NCI-H1092 treated with DMSO at 0.1 percent for 48 hours (cell line): ENCODE measurements around the gene DOCK1.

Source experiments
- DNase-seq: peaks from one replicate; lab custom pipeline; 2025; lab: John Stamatoyannopoulos, UW

DOCK1 gene

GRCh38 chr10:127402596-127403409, 497.6 kb downstream of the DOCK1 start:
- no peak for DNase-seq

GRCh38 chr10:127405221-127405620, 500.0 kb downstream of the DOCK1 start:
- DNase-seq: no peak

DNA sequence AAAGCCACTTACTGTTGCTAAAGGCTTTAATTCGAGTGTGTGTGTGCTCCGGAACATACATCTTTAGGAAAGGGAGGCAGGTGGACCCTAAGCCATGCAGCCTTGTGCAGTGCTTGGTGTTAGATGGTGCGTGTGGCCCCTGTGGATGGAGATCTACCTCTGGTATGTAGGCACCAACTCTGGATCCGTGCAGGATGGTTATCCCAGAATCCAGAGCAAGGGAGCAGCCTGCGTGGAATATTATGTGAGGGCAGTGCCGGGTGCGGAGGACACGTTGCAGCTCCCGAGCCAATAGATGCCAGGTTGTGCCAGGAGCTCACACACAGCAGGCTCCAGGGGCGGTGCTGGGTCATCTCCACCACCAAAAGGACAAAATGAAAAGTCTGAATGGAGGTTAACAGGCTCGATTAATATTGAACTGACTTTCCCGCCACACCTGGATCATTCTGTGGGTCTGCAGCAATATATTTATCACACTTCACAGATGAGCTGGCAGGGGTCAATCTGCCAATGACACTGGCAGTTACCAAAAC, 500.9 kb downstream of the DOCK1 start:
- no peak for DNase-seq

GRCh38 chr10:127407551-127407950, 502.3 kb downstream of the DOCK1 start:
- no peak for DNase-seq

- no peak for DNase-seq
Measured at GRCh38 chr10:127408112-127408710, 503.0 kb downstream of the DOCK1 start.

- no peak for DNase-seq
Measured at GRCh38 chr10:127408733-127409132, 503.5 kb downstream of the DOCK1 start.

GRCh38 chr10:127410030-127410429, 504.8 kb downstream of the DOCK1 start:
- no peak for DNase-seq

GRCh38 chr10:127411062-127411461, 505.8 kb downstream of the DOCK1 start:
- DNase-seq: no peak

GRCh38 chr10:127413326-127413725, 508.1 kb downstream of the DOCK1 start:
- DNase-seq: no peak

DNA sequence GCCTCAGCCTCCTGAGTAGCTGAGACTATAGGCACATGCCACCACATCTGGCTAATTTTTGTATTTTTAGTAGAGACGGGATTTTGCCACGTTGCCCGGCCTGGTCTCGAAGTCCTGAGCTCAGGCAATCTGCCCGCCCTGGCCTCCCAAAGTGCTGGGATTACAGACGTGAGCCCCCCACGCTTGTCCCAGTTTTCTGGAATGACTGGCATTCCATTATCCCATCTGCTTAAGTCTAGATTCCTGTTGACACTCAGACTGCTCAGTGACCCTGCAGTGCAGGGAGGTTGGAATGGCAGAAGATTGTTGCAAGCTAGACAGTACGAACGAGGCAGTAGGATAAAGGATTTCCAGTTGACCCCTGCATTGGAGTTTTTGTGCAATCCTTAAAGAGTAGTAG, 508.8 kb downstream of the DOCK1 start:
- no peak for DNase-seq

- no peak for DNase-seq
Measured at GRCh38 chr10:127415116-127415515, 509.9 kb downstream of the DOCK1 start.

DNA sequence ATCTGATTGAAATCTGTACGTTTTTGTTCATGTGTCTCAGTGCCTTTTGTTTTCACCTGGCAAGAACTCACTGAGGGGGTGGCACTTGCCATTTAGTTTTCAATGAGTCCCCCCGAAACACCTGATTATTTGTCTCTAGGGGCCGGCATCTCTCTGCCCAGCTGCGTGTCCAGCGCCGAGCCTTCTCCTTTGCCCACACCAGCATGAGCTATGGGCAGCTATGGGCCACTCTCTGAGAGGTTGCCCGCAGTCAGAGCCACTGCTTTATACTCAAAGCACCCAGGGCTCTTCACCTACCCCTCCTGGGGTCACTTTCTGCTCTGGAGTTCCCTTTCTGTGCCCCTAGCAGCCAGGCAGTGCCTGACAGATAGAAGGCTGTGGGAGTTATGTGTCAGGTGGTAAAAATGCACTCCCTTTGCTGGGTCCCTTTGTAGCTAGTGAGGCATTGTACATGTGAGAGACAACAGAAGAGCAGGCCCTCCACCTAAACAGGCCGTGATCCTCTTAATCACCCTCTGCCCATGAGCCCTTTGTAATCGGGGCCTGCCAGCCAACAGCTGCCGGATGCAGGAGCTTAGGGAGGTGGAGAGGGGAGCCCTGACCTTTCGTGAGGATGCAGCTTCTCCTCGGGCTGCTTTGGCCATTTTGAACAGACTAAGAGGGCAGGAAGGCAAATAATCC, 510.8 kb downstream of the DOCK1 start:
- DNase-seq: peak; percentile 18

DNA sequence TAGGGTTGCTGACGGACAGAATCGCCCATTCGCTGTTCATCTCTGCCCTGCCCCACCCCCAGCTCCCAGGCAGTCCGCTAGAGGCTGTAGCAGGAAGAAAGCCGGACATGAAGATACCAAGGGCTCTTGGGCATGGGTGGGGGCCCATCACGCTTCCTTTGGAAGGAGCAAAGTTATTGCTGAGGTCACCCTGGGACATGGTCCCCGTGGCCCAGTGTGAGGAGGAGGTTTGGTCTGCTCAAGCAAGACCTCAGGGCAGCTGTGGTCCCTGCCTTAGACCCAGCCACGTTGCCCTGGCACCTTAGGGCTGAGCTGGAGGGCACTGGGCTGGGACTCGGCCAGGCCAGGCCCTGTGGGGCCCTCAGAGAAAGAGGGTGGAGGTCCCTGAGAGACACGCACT, 511.8 kb downstream of the DOCK1 start:
- DNase-seq: no peak

GRCh38 chr10:127417686-127418401, 512.6 kb downstream of the DOCK1 start:
- DNase-seq: no peak

DNA sequence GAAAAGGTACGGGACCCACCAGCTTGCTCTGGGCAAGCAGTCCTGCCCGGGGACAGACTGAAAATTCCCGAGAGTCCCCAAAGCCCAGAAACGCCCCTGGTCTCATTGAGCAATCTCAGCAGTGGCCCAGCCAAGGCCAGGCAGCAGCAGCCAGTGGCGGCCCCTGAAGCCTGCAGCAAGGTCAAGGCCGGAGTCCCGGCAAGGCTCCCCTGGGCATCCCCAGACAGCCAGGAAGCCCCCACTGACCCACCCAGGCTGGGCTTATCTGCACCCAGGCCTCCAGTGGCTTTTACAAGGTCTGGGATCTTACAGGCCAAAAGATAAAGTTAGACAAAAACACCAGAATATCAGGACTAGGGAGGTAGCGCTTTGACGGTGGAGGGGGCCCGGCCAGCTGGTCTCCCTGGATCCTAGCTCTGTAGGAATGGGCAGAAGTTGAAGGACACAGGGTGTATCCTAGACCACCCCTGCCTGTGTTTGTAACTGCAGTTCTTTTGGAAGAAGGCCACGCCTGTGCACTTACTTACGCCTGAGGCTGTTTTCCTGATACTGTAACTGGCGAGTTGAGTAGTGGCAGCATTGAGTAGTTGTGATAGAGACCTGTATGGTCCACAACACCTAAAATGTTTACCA, 513.4 kb downstream of the DOCK1 start:
- DNase-seq: no peak

DNA sequence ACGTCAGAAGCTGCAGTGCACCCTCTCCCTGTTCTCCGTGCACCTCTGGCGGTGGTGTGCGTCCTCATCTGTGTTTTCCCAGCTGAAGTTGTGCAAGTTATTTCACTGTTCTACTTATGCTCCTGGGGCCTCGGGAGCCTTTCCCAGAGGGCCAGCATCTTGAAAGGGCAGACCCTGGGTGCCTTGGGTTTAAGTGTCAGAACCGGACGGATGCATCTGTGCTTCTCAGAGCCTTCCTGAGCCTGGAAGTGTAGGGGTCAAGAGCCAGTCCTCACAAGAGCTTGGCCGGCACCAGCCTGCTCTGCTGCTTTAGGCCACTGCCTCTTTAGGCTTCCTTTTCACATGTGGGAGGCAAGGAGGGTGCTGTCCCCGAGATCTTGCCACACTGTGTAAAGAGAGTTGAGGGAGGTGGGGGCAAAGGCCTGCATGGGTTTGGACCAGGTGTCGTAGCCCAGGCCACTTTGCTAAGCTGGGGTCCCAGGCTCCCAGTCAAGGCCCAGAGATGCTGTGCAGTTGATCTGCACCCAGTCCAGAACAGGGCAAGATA, 515.0 kb downstream of the DOCK1 start:
- no peak for DNase-seq

- no peak for DNase-seq
Measured at GRCh38 chr10:127423218-127423915, 518.1 kb downstream of the DOCK1 start.

DNA sequence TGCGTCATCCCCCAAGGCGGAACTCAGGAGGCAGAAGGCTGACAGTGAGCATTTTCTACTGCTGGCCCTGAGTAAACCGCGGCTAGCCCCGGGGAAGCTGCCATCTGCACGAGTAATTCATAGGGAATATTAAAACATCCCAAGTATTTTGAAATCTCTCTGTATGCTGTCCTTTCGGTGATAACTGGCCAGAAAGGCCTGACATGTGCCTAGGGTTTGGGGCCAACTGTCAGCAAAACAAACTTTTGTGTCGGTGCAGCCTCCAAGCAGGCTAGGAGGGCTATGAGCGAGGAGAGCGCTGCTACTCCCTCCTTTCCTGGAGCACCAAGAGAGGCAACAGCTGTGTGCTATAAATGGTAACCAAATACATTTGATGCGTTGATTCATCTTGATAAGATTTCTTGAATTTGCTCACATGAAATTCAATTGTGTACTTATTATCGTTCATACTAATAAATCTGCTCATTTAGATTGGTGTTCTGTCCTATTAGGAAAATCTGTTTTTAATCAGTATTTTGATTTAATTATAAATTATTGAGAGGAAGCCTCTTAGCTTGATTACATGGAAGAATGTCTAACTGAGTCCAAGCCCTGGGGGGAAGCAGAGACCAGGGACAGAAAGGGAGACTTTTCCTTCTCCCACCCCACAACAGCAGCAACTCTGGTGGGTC, 519.5 kb downstream of the DOCK1 start:
- DNase-seq: no peak

DNA sequence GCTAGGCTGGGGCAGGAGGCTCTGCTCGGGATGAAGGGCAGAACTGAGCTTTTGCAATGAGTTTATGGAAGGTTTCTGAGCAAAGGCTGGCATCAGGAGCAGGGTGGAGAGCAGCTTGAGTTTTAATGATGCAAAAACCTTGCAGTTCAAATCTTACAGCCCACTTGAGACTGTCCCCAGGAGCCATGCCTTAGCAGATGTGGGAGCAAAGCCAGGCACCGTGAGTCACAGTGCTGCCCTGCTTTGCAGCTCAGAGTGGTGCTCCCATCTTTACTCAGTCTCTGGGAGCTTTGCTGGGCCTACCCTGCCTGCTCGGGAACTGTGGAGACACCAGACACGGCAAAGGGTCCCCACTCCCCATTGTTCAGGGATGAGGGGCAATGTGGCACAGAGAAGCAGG, 521.5 kb downstream of the DOCK1 start:
- no peak for DNase-seq

DNA sequence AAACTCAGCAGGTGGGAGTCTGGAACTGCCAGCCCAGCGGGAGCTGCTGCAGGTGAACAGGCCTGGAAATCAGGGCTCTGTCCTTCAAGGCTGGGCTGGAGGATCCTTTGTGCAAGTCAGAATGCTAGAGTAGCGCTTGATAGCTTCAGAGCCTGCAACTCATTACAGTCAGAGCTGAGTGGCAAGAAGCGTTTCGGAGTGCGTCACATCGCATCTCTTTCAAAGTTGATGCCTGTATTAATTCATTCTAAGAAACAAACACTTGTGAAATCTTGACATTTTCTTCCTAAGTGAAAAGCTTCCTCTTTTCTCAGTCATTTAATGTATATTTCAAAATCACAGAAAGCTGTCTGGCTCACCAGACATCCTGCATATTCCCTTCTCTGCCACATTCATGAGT, 522.7 kb downstream of the DOCK1 start:
- DNase-seq: no peak
